Calu3 (cell line): ENCODE measurements around the gene HTR3B. TPM values are rescaled to one million over a fixed set of nuclear protein-coding genes. Genes with fewer than 3 reads are reported as not detected.
"Not testable (repeated sequence)": the region's sequence is repeated elsewhere in the genome, so short reads cannot be mapped to it uniquely, and the experiment has no call there.

Source experiments
- BruUV-seq: library from RNA; stranded (reverse); fragments of 400-500 nt; replicated peaks from 2 replicates; lab custom pipeline; 2021; lab: Mats Ljungman, UMichigan
- CTCF ChIA-PET: fragments of 300-600 bp; sonication (Branson Sonifier 250); formaldehyde crosslinking; loops from one replicate; lab custom pipeline; 2022; ENCODE audit warnings: antibody characterized with exemption; lab: Charles Lee
- DNase-seq: peaks from one replicate; pipeline ENCODE4 v3.0.0; 2022
- H3K27ac Mint-ChIP-seq: one replicate; pipeline ENCODE4 v1.8.0; 2022; ENCODE audit warnings: mixed read lengths; ENCODE audit not compliant: unreplicated experiment
- H3K27me3 Mint-ChIP-seq: one replicate; pipeline ENCODE4 v1.8.0; 2022; ENCODE audit warnings: mixed read lengths; ENCODE audit not compliant: unreplicated experiment
- H3K36me3 Mint-ChIP-seq: one replicate; pipeline ENCODE4 v1.8.0; 2022; ENCODE audit warnings: mild to moderate bottlenecking, moderate library complexity, mixed read lengths; ENCODE audit not compliant: insufficient read depth, unreplicated experiment
- H3K4me1 Mint-ChIP-seq: one replicate; pipeline ENCODE4 v1.8.0; 2022; ENCODE audit warnings: mild to moderate bottlenecking, low read depth, mixed read lengths; ENCODE audit not compliant: unreplicated experiment
- H3K4me3 Mint-ChIP-seq: one replicate; pipeline ENCODE4 v1.8.0; 2022; ENCODE audit warnings: mild to moderate bottlenecking, low read depth, moderate library complexity, mixed read lengths; ENCODE audit not compliant: unreplicated experiment
- H3K9me3 Mint-ChIP-seq: one replicate; pipeline ENCODE4 v1.8.0; 2022; ENCODE audit warnings: low read depth, mixed read lengths; ENCODE audit not compliant: unreplicated experiment
- intact Hi-C: fragments of 100-400 bp; cut with micrococcal nuclease; formaldehyde crosslinking; loops from one replicate; pipeline ENCODE4 v1.10.0; 2022; ENCODE audit not compliant: unreplicated experiment
- total RNA-seq: library from RNA; stranded (reverse); gene quantifications from 2 replicates; pipeline ENCODE4 v1.2.3, GENCODE V29; 2022
- TF ChIP-seq, protein P1 (sequence below): fragments of 200-600 bp; IDR thresholded peaks from one replicate; pipeline ENCODE4 v1.8.0; 2022; ENCODE audit warnings: antibody characterized with exemption; ENCODE audit not compliant: unreplicated experiment

HTR3B gene
- total RNA-seq, 1 experiment from 2014 or later: not detected

DNA sequence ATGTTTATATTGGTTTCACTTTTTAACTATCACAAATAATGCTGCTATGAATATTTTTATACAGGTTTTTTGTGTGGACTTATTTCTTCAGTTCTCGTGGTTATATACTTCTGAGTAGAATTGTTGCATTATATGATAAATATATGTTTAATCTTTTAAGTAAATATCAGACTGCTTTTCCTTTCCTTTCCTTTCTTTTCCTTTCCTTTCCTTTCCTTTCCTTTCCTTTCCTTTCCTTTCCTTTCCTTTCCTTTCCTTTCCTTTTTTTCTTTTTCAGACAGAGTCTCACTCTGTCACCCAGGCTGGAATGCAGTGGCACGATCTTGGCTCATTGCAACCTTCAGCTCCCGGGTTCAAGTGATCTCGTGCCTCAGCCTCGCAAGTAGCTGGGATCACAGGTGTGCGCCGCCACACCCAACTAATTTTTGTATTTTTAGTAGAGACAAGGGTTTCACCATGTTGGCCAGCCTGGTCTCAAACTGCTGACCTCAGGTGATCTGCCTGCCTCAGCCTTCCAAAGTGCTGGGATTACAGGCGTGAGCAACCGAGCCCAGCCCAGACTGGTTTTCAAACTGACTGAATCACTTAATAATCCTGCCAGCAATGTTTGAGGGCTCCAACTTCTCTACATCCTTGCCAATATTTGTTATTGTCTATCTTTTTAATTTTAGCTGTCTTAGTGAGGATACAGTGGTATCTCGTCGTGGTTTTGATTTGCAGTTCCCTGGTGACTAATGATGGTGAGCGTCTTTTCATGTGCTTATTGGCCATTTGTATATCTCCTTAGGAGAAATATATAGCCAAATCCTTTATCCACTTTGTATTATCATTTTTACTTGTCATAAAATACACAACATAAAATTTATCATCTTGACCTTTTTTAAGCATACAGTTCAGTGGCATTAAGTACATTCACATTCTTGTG lies 21.9 kb downstream of the HTR3B start:
- CTCF ChIA-PET: interaction anchor here (0.7 kb wide), 1 partner anchor 105 kb away, joined by 6 read pairs; no protein-coding TSS in a partner anchor

GRCh38 chr11:113928311-113928710 lies 23.7 kb downstream of the HTR3B start:
- peaks cover 9% of the 10 kb centered on the region for H3K4me1 Mint-ChIP-seq
- intact Hi-C loops: no loop called here
- BruUV-seq: no TSS peak
- H3K27ac Mint-ChIP-seq: no peak overlapping the region
- CTCF ChIA-PET: no interaction called here
- H3K9me3 Mint-ChIP-seq: no peaks in the 10 kb centered on the region
- no peak for DNase-seq
- H3K27me3 Mint-ChIP-seq: peaks cover 31% of the 10 kb centered on the region
- no peaks in the 10 kb centered on the region for H3K36me3 Mint-ChIP-seq
- TF ChIP-seq, protein P1, sequence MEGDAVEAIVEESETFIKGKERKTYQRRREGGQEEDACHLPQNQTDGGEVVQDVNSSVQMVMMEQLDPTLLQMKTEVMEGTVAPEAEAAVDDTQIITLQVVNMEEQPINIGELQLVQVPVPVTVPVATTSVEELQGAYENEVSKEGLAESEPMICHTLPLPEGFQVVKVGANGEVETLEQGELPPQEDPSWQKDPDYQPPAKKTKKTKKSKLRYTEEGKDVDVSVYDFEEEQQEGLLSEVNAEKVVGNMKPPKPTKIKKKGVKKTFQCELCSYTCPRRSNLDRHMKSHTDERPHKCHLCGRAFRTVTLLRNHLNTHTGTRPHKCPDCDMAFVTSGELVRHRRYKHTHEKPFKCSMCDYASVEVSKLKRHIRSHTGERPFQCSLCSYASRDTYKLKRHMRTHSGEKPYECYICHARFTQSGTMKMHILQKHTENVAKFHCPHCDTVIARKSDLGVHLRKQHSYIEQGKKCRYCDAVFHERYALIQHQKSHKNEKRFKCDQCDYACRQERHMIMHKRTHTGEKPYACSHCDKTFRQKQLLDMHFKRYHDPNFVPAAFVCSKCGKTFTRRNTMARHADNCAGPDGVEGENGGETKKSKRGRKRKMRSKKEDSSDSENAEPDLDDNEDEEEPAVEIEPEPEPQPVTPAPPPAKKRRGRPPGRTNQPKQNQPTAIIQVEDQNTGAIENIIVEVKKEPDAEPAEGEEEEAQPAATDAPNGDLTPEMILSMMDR: no peak
- no peak overlapping the region for H3K4me3 Mint-ChIP-seq

More for the DNA sequence above, 21.9 kb downstream of the HTR3B start:
- Mint-ChIP-seq H3K9me3 (no peaks in the 10 kb centered on the region), H3K27ac (no peak overlapping the region), H3K27me3 (peaks cover 13% of the 10 kb centered on the region), H3K36me3 (no peaks in the 10 kb centered on the region), H3K4me1 (peaks cover 9% of the 10 kb centered on the region), H3K4me3 (peak overlapping the region; percentile 35)
- no peak for DNase-seq
- BruUV-seq: no TSS peak
- intact Hi-C loops: no loop called here
- TF ChIP-seq, protein P1: no peak

- Mint-ChIP-seq H3K4me3 (no peak overlapping the region), H3K27ac (no peak overlapping the region), H3K27me3 (peaks cover 68% of the 10 kb centered on the region), H3K9me3 (no peaks in the 10 kb centered on the region), H3K4me1 (no peaks in the 10 kb centered on the region), H3K36me3 (no peaks in the 10 kb centered on the region)
- CTCF ChIA-PET: no interaction called here
- no peak for DNase-seq
- intact Hi-C loops: no loop called here
- TF ChIP-seq, protein P1: no peak
- no TSS peak for BruUV-seq
These were observed 28.2 kb downstream of the HTR3B start for GRCh38 chr11:113932788-113933187.

DNA sequence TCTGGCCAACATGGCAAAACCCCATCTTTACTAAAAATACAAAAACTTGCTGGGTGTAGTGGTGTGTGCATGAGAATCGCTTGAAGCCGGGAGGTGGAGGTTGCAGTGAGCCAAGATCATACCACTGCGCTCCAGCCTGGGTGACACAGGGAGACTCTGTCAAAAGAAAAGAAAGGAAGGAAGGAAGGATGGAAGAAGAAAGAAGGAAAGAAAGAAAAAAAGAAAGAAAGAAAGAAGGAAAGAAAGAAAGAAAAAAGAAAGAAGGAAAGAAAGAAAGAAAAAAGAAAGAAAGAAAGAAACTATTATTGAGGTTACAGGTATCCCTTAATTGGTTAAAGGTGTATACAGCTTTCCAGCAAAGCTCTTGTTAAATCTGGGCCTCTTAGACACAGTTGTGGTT lies 29.6 kb downstream of the HTR3B start:
- H3K27me3 Mint-ChIP-seq: peaks cover 68% of the 10 kb centered on the region
- H3K36me3 Mint-ChIP-seq, H3K27ac Mint-ChIP-seq, H3K9me3 Mint-ChIP-seq, DNase-seq, intact Hi-C loops, CTCF ChIA-PET, H3K4me1 Mint-ChIP-seq, H3K4me3 Mint-ChIP-seq, BruUV-seq: not testable (repeated sequence)

DNA sequence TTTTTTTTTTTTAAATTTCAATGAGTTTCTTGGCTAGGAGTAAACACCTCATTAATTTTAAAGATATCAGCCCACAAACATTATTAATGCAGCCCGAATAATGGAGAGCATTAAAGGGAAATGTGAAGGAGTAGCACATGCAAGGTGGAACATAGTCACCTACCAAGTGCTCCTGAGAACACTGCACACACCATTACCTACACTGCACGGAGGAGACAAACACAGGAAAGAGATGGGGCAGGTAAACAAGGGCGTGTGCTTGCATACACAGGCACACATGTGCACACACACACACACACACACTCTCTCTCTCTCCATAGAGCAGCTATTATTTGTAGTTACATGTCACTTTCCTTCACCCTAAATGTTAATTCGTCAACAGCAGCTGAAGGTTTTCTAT lies 30.2 kb downstream of the HTR3B start:
- DNase-seq: no peak
- BruUV-seq: no TSS peak
- H3K4me1 Mint-ChIP-seq: no peaks in the 10 kb centered on the region
- H3K9me3 Mint-ChIP-seq: no peaks in the 10 kb centered on the region
- TF ChIP-seq, protein P1: no peak
- H3K36me3 Mint-ChIP-seq: no peaks in the 10 kb centered on the region
- H3K27ac Mint-ChIP-seq: no peak overlapping the region
- CTCF ChIA-PET: no interaction called here
- H3K4me3 Mint-ChIP-seq: no peak overlapping the region
- intact Hi-C loops: no loop called here
- peaks cover 70% of the 10 kb centered on the region for H3K27me3 Mint-ChIP-seq
